T-helper 2 cell (primary cell): ENCODE data around the gene IGF2BP2.
A peak's percentile ranks its signal among the peaks of the same experiment; 100 is the strongest.
"Not testable (repeated sequence)": the region's sequence is repeated elsewhere in the genome, so short reads cannot be mapped to it uniquely, and the experiment has no call there.

ENCODE experiments used
- DNase-seq, 5 experiments: peaks; one replicate each; pipeline versions ENCODE4 v3.0.0 to v3.0.0-alpha.2; 2012 to 2022

The IGF2BP2 gene

GRCh38 chr3:185837414-185837813 is 12.6 kb upstream of the IGF2BP2 start:
- no peak for DNase-seq

- no peak for DNase-seq
Observed at GRCh38 chr3:185831990-185832389, 7.1 kb upstream of the IGF2BP2 start.

- no peak for DNase-seq
Observed at GRCh38 chr3:185831195-185831594, 6.4 kb upstream of the IGF2BP2 start.

- no peak for DNase-seq
Observed at GRCh38 chr3:185830018-185830797, 5.4 kb upstream of the IGF2BP2 start.

GRCh38 chr3:185828755-185829154 is 3.9 kb upstream of the IGF2BP2 start:
- DNase-seq: no peak

GRCh38 chr3:185827595-185828344 is 2.9 kb upstream of the IGF2BP2 start:
- no peak for DNase-seq

GRCh38 chr3:185825639-185826481 is 1.0 kb upstream of the IGF2BP2 start:
- peak in 2 of 5 experiments; percentile 22 to 60 for DNase-seq

GRCh38 chr3:185824051-185825005 is 514 bp downstream of the IGF2BP2 start:
- peak in 1 of 5 experiments; percentile 14 for DNase-seq

- DNase-seq: peak in 1 of 5 experiments; percentile 23
Observed at GRCh38 chr3:185823078-185824044, 1.5 kb downstream of the IGF2BP2 start.

GRCh38 chr3:185822221-185823000 is 2.4 kb downstream of the IGF2BP2 start:
- DNase-seq: no peak

GRCh38 chr3:185820973-185821758 is 3.7 kb downstream of the IGF2BP2 start:
- DNase-seq: no peak

- no peak for DNase-seq
Observed at GRCh38 chr3:185818267-185818875, 6.5 kb downstream of the IGF2BP2 start.

- DNase-seq: no peak
Observed at GRCh38 chr3:185815391-185816282, 9.2 kb downstream of the IGF2BP2 start.

GRCh38 chr3:185813691-185814215 is 11.1 kb downstream of the IGF2BP2 start:
- no peak for DNase-seq

- no peak for DNase-seq
Observed at GRCh38 chr3:185813205-185813604, 11.6 kb downstream of the IGF2BP2 start.

GRCh38 chr3:185807445-185808068 is 17.3 kb downstream of the IGF2BP2 start:
- DNase-seq: no peak

GRCh38 chr3:185798831-185799110 is 26.1 kb downstream of the IGF2BP2 start:
- not testable (repeated sequence) for DNase-seq
